ENCODE measurements around the gene EPHB1.

- no peak for TF ChIP-seq POLR2A (IDR thresholded peaks at IDR 0.05)
- TF ChIP-seq CTCF (IDR thresholded peaks at IDR 0.05) = no peak
These were observed 149.4 kb downstream of the EPHB1 start for GRCh38 chr3:134944429-134944828.

Data from uterus (tissue), 2 donors.